IPS-NIHi11 (cell line): ENCODE measurements around the gene BRD9.
A peak's percentile ranks its signal among the peaks of the same experiment; 100 is the strongest.
"Not testable (repeated sequence)": the region's sequence is repeated elsewhere in the genome, so short reads cannot be mapped to it uniquely, and the experiment has no call there.

ENCODE experiments used
- DNase-seq: peaks from one replicate; pipeline ENCODE4 v3.0.0; 2012; ENCODE audit warnings: mixed read lengths, low spot score

Gene BRD9

DNA sequence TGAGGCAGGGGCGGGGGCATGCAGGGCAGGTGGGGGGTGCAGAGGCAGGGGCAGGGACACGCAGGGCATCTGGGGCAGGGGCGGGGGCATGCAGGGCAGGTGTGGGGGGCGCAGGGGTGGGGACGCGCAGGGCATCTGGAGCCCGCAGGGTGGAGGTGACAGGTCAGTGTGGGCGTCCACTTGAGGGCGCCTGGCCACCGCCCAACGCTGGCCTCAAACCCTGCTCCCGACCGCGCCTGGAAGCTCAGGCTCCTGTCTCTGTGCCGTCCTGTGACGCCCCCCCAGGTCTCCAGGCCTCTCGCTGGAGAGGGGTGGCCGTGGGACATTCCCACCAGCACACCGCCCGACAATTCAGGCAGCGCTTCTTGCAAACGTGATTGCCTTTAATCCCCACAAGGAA, 48.7 kb downstream of the BRD9 start:
- DNase-seq: peak; percentile 70

DNA sequence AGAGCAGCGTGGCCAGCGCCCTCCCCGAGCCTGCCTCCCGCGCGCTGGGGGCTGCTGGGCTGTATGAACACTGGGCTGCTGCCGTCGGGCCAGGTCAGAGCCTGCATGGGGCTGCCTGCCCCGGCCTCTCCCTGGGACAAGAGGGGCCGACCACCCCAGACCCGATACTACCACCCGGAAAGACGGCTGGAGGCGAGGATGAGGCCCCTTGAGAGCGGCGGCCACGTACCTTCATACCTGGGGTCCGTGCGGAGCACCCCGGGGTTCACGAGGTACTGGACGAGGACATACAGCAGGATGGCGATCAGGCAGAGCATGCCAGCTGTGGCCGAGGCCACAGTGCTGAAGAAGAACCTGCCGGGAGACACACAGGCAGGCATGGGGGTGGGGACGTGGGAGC, 49.2 kb downstream of the BRD9 start:
- DNase-seq: not testable (repeated sequence)

DNA sequence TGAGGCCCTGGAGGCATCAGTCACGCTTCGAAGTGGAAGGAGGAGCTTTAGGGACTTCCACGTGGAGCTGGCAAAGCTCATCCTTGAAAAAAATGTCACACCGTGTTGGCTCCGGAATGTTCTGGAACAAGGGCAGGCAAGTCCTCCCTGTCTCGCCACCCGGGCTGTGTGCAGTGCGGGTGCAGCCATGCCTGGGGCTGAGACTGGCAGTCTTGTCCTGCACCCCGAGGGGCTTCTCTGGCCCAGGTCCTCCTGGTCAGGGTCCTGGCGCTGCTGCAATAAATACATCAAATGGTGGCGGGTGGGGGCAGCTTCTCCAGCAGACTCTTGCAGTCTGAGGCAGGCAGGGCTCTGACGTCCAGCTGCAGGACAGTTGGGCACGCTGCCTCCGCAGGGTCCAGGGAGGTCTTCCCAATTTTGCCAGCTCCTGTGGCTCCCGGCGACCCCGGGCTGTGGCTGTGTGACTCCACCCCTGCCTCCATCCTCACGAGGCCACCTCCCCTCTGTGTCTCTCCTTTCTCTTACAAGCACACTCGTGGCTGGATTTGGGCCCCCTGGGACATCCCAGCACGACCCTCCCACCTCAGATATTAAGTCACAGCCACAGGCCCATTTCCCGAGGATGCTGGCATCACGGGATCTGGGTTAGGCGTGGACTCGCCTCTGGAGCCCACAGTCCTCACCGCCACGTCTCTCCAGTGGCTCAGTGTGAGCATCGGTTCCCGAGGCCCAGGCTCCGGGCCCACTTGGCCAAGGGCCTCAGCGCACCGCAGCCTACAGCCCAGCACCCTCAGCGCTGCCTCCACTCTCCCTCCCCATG, 50.0 kb downstream of the BRD9 start:
- not testable (repeated sequence) for DNase-seq

DNA sequence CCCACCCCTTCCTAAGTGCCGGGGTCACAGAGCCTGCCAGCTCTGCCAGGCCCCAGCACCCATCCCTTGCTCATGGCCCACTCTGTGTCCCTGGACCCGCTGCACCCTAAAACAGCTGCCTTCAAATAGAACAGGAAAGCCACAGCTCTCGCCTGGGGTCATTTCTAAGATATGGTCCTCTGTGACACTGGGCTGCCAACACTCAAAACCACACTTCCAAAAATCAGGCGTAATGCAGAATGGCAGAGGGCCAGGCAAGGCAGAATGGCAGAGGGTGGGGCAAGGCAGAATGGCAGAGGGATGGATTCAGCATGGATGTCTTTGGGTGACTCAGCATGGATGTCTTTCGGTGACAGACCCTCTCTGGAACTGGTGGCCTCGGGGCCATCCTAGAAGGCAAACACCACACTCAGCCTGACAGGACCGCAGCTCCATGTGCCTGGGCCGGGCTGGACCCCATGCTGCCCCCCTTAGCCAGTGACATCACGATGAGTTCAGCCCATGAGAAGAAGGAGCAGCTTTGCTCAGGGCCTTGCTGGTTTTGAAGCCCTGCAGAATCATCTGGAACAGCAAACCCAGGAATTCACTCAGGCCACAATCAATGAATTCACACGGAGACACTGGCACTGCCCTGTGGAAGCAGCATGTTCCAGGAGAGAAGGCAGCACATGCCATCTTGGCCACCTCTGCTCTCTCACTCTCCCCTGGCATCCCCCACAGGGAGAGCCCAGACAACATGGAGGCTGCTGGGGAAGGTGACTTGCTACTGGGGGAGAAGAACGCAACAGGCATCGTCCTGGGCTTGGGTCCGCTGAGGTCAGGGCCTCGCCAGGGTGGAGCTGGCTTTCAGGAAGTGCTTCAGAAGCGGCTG, 50.8 kb downstream of the BRD9 start:
- not testable (repeated sequence) for DNase-seq

DNA sequence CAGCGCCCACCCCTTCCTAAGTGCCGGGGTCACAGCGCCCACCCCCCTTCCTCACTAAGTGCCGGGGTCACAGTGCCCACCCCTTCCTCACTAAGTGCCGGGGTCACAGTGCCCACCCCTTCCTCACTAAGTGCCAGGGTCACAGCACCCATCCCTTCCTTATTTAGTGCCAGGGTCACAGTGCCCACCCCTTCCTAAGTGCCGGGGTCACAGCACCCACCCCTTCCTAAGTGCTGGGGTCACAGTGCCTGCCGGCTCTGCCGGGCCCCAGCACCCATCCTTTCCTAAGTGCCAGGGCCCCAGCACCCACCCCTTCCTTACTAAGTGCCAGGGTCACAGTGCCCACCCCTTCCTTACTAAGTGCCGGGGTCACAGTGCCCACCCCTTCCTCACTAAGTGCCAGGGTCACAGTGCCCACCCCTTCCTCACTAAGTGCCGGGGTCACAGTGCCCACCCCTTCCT, 51.6 kb downstream of the BRD9 start:
- DNase-seq: not testable (repeated sequence)

DNA sequence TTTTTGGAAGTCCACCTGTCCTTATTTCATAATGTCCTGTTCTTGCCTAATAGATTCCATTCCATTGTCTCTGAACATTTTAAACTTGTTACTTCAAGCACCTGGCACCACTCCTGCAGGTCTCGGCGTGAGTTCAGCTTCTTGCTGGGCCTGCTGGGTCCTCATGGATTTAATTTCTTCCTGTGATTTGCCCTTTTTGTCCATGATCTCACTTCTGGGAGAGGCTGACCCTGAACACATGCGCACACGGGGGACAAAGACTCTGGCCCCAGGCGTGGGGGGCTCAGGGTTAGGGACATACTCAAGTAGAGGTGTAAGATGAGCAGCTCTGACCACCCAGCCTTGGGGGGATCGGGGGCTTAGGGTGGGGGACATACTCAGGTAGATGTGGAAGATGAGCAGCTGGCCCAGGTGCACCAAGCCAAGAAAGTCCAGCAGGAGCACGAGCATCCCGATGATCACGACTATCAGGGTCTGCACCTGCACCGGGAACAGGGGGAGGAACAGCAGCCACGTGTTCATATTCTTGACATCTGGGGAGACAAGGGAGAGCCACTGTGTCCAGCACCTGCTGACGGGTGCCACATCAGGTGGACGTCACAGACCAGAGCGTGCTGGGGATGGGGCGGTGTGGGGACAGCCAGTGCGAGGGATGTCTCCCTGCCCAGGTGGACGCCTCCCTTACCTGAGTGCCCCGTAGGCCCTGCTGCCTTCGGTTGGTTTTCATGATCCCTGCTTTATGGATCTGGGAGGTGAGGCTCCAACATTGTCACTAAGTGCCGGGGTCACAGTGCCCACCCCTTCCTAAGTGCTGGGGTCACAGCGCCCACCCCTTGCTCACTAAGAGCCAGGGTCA, 52.3 kb downstream of the BRD9 start:
- peak; percentile 16 for DNase-seq

DNA sequence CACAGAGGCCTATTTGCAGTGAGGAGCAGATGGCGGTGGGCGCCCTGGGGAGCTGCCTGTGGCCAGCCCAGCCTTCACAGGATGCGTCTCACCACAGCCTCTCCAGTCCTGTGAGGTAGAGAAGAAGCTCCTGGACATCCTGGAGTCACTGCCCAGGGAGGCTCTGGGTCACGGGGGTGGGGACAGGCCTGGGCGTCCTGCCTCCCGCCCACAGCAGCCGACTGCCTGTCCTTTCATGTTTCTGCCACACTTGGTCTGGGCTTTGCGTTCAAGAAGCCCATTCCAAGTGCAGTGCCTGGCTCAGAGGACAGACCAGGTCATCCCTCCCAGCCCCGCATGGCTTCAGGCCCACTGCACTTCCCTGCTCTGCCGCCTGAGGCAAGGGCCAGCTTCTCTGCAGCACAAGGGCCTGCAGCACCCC, 54.2 kb downstream of the BRD9 start:
- DNase-seq: not testable (repeated sequence)

DNA sequence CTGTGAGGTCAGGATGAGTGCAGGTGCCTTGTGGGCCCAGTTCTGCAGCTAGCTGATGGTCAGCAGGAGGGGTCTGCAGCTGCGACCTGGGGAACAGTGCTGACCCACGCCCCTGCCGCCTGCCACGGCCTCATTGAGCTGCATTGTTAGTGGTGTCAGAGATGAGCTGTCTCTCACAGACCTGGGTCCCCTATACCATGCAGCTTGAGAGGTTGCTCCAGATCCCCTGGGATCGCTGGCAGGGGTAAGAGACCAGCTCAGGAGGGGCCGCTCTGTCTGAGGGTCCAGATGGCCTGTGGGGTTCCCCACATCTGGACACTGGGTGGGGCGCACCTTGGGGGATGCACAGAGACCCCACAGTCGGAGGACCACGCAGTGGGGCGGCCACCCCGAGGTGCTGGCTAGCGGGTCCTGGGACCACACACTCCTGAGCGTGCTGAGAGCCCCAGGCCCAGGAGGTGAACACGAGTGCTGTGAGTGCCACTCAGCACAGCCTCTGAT, 54.9 kb downstream of the BRD9 start:
- DNase-seq: not testable (repeated sequence)

DNA sequence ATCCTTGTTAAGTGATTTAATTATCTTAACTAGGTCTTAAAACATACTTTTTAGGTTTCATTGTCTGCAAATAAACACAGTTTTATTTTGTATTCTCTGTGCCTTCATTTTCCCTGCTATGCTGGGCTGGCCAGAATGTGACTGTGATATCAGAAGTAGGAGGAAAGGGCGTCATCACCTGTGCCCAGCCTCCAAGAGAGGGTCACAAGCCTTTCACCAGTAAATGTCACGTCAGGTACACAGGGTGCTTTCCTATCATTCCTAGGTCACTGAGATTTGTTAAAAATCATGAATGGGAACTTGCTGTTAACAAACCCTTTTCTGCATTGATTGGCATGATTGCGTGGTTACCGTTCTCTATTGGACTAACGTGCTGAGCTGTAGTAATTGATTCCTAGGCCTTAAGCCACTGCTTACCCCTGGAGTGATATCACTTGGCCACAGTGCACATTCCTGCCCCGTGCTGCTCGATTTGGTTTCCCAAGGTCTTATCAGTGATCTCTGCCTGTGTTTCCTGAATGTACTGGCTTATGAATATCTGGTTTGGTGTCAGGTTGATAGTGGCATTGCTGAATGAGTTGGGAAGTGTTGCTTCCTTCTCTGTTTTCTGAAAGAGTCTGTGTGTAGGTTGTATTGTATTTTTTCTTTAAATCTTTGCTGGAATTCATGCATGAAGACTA, 56.5 kb downstream of the BRD9 start:
- DNase-seq: not testable (repeated sequence)

DNA sequence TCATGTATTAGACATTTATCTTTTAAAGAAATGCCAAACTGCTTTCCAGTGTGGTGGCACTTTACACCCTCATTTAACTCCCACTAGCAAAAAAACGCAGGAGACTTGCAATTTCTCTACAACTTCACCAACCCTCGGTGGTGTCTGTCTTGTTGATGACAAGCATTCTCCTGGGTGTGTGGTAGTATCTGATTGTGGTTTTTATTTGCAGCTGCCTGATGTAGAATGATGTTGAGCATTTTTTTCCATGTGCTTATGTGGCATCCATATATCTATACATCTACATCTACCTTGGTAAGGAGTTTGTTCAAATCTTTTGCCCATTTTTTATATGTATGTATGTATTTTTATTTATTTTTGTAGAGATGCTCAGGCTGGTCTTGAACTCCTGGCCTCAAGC, 58.6 kb downstream of the BRD9 start:
- DNase-seq: not testable (repeated sequence)

DNA sequence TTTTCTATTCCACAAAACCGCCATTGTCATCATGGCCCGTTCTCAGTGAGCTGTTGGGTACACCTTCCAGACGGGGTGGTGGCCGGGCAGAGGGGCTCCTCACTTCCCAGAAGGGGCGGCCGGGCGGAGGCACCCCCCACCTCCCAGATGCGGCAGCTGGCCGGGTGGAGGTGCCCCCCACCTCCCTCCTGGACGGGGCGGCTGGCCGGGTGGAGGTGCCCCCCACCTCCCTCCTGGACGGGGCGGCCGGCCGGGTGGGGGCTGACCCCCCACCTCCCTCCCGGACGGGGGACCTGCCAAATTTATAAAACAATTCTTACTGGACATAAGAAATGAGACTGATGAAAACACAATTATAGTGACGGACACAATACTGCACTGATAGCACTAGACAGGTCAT, 64.4 kb downstream of the BRD9 start:
- DNase-seq: not testable (repeated sequence)

DNA sequence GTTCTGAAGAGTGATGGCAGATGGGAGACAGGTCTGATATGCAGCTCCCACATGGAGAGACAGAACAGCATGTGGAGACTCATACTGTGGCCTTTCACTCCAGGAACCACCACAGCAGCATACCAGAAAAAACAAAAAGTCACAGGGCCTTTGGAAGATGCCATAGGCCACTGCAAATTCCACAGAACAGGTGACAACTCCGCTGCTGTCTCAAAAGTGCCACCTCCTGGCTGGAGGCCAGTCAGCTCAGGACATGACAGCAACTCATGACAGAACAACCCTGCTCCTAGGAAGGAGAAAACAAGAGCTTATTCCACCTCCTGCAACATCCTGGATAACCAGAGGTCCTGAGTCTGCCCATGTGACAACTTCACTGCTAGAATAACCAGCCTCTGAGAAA, 67.1 kb downstream of the BRD9 start:
- DNase-seq: not testable (repeated sequence)

DNA sequence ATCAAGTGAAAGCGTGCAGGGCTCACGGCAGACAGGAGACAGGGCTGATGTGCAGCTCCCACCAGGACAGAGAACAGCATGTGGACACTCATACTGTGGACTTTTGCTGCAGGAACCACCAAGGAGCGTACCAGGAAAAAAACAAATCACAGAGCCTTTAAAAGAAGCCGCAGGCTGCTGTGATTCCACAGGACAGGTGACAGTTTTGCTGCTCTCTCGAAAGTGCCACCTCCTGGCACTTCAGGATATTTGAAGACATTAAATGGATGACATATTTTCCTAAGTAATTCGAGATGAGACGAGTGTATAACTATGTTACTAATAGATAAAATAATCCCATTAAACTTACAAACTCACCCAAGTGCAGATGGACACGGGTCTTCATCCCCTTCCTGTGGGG, 71.1 kb downstream of the BRD9 start:
- no peak for DNase-seq

DNA sequence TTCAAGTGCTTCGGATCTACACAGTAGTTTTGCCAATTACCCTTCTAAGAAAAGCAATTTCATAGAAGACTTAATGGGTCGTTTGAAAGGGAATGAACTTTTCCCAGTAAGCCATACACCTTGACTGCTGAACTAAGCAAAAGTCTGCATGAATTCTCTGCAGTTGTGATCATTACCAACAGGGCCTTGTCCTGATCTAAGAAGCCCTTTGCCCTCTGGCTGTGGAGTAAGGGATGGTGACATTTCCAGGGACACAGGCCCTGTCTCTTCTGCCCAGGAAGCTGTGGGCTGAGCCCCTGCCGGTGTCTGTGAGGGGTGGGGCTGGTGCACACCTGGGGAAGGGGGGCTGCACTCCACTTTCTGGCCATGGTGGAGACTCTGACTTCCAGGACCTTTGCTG, 72.4 kb downstream of the BRD9 start:
- DNase-seq: no peak

DNA sequence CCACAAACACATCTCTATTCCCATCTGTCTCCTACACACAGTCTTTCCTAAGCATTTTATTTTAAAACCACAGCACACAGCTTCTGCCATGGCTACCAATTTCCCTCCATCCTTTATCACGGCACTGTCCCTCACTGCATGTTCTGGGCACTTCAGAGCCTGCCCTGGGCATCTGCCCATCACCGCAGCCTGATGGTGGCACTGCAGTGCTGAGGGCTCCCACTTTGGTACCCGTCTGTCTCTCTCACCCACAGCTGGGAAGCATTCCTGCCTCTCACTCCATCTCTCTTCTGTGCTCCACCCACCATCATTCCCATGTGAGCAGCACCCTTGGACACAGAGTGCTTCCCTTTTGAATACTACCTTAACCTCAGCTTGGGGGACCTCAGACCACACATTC, 73.5 kb downstream of the BRD9 start:
- DNase-seq: no peak

DNA sequence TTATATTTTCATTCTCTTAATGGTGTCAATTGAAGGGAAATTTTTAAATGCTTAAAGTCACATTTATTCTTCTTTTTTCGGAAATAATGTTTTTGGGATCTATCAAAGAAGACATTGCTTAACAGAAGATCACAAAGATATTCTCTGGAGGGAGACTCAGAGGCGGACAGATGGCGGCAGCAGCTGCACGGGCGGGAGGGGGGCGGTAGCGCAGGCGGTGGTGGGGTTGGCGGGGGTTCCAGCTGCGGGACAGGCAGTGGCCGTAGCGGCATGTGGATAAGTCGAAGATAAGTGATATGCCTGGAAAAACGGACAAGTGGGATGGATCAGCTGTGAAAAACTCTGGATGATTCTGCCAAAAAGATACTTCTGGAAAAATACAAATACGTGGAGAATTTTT, 76.4 kb downstream of the BRD9 start:
- no peak for DNase-seq

DNA sequence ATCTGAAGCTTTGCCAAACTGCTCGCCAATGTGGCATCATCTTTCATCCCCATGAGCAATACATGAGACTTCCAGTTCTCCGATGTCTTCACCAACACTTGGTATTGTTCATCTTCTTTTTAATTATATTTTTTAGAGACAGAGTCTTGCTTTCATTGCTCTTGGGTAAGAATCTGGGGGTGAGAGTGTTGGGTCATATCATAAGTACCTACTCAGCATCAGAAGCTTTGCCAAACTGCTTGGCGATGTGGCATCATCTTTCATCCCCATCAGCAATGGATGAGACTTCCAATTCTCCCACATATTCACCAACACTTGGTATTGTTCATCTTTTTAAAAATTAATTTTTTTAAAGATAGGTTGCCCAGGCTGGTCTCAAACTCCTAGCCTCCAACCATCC, 77.2 kb downstream of the BRD9 start:
- no peak for DNase-seq
